HG03565 (cell line): ENCODE data around the gene ERBB4.

Experiments used
- ATAC-seq: cut with Tn5 transposase; IDR thresholded peaks from one replicate; pipeline ENCODE4 v1.9.1; 2021; ENCODE audit warnings: mild to moderate bottlenecking, moderate library complexity; ENCODE audit not compliant: unreplicated experiment

ERBB4 gene

DNA sequence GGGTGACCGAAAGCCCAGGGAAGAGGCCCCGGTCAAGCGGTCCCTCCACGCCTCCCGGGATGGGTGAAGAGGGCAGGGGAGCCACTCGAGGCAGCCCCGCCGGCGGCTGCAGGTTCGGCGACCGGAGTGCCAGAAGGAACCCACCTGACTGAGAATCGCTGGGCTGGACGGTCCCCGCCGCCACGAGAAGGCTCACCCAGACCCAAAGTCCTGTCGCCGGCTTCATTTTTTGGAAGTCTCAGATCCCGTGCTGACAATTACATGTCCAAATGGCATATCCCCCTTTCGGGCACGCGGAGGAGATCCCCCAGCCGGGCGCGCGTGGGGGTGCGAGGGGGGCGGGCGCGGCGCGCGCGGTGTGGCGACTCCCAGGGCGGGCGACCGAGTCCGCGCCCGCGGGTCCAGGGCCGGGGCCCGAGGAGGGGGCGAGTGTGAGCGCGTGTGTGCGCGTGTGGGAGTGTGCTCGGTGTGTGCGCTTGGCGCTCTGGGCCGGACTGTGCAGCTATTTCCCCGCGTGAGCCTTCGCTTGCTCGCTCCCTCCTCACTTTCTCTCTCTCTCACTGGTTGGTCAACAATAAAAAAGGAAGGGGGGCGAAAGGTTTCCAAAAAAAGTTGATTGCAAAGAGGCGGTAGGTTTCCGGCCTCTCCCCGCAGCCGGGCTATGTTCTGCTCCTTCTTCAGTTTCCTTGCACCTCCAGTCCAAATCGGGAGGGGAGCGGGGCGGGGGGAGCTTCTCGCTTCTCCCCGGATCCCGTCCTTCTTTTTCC, at the start of gene ERBB4:
Gene ERBB4, minus strand, starts transcription at position 498 of the 767 bp plus-strand sequence. Its CDS starts 272 bp downstream, at position 226.
- ATAC-seq = no peak

DNA sequence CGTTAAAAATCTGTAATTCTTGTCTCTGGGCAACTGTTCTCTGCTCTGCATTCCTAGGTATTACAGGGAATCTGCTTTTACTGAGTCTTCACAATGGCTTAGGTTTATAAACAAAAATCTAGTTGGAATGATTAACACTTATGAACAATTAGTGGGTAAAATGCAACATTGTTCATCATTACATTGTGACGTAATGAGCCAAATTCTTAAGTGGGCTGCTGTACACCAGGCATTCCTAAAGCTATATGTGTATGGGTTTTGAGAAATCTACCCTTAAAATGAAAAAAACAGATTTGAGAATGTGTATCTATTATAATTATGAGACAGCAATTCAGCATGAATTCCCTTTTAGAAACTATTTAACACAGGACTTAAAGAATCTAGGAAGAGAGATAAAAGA, 41.5 kb upstream of the ERBB4 start:
- ATAC-seq = no peak

DNA sequence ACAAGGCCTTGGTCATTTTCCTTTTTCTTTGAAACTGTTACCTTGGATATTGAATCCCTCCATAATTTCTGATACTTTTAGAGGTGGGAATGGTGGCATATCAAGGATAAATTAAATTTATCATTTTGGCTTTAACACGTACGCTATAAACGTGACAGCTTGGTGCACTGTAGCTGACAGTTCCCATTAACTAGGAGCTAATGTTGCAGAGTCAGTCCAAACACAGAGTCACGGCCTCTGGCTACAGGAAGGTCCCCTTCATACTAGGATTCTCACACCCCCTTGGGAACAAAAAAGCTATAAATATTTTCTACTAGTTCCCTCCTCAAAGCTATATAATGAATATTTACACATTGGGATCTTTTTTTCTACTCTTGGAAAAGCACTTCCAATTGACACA, 17.7 kb upstream of the ERBB4 start:
- ATAC-seq = no peak

DNA sequence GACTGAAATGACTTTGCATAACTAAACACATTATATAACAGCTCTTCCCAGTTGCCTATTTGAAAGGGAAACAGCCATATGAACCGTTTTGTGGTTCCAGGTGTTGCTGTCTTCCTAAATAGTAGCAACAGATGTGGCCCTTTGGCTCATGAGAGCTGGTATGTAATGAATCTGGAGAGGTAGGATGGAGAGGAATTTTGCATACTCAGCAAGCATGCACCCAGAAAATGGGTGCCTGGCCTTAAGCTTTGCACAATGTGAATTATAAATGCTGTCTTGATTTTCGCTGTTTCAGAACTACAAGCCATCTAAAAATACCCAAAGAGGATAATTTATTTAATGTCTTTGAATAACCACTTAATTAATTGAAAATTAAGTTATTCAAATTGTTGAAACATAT, 15.6 kb upstream of the ERBB4 start:
- no peak for ATAC-seq

DNA sequence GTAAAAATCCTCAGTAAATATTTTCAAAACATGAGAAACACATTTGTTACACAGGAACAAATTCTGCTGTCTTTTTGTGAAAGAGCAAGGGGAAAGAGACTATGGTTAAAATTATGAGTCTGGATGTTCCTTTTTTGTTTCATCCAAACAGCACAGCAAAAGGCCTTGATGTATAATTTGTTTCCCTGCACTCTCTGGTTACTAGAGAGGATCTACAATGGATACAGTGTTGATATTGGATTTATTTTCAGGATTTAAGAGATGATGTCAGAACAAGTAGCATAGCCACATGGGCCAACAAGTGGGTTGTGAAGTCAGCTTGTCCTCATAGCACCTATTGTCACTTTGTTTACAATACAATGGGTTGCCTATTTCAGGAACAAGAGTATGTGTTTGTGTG, 11.3 kb upstream of the ERBB4 start:
- ATAC-seq = no peak

DNA sequence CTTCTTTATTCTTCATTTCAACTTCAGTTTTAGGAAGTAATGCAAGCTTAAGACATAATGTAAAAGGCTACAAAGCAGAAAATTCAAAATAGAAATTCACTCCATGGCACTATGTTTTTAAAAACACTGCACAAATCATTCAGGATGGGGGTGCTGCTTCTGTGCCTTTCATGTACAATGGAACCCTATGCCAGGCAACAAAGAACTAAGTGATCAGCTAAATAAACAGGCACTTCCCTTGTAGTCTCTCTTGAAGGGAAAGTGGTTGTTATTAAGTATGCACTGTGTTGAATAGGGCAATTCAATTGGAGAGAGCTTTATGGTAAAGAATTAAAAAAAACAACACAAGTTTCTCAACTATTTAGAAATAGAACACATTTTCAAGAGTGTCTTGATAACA, 10.9 kb upstream of the ERBB4 start:
- ATAC-seq = no peak

DNA sequence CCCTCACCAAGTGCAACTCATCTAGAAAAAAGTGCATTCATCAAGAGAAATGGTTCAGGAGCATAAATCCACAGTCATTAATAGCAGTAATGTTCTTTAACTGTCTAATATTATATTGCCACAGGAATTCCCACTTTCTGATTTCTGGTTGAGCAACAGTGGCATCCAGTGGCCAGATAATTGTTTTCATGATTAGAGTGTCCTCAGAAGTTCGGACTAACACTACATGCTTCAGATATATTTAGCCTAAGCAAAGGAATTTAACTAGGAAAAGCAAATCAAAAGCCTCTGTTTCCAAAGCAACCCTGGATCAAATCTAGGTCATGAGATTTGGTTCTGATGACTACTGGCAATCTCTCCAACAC, 9.8 kb upstream of the ERBB4 start:
- no peak for ATAC-seq

DNA sequence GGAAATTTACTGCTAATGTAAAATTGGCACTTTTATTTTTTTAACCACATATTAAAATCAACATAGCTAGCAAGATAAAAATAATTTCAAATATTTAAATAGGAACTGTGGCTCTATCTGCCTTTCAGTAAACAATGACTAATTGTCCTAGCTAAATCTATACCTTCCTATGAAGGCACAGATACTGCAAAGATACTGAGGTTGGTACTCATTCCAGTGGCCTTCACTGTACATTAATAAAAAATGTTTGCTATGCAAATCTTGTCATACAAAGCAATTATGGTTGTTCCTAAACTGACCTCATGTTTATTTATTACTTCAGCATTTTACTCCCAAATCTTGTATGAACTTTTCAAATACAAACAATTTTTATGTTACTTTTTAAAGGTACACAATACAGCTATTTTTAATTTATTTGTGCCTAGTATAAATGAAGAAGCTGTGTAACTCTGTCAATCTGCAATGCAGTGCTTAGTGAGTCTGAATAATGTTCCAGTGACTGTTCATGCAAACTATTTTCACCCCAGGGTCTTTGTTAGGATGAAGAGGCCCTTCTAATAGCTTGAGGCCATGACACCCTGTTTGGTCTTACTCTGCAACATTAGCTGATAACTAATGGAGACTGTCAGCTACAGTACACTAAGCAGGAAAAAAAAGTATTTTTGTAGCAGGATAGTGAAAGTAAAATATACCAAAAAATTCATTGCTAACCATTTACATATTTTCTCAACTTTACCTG, 9.3 kb upstream of the ERBB4 start:
- ATAC-seq = no peak

DNA sequence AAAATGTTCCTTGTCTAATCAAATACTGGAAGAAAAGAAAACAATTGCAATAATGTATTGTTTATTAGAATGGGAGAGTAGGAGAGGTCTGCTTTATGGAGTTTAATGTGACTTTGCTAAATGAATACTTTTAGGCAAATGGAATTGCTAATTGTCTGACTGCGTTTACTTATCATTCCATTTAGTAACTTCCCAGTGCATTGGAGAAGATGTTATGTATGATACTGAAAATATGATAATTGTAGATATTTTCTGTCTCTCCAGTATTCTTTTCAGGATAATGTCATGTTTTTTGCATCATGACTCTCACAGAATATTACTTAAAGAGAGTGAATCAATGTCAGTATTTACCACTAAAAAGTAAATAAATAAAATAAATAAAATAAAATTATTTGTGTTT, 8.1 kb upstream of the ERBB4 start:
- ATAC-seq = no peak

DNA sequence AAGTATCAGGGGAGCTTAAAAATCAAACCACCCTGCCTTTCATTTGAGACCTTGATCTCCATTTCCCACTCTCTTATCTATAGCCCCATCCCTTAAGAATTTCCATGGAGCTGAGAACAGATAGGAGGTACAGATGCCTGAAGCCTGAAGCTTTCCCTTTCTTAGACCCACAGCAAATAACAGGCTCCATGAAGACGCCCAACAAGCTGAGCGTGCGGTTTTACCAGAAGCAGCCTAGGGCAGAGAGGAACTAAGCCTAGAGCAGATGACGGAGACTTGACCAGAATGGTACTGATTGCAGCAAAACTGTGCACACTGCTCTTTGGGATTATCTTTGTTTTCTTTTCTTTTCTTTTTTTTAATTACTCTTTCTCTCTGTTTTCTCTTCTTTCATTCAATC, 1.7 kb upstream of the ERBB4 start:
- ATAC-seq = no peak

DNA sequence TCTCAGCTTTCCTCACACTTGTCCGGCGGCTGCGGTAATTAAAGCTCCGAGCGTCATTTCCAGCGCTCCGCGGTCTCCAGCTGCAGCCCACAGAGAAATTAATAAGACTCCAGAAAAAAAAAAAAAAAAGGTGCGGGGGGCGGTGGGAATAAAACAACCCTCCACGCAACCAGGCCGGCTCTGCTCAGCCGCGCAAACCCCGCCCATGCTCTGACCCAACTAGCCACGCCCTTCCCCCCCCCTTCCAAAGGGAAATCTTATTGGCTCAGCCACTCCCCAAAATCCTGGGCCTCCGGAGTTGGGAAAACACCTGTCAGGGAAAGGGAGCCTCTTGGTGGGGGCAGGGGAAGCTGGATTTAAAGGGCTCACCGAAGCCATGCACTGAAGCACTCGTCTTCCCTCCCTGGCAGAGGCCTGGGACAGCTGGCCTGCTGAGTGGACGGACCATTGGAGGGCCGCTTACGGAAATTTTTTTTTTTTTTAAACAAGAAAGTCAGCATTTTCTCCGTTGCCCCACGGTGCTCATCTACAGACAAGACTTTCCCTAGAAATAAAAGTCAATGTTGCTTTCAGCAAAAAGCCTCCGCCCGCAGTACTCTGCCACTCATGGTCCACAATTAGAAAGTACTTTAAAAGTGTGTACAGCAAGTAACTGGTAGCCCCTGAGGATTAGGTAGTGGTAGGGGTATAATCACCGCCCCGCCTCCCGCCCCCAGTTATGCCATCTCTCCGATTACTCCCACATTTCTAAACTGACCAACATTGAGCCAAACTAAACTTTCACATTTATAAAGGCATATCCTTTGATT, 674 bp upstream of the ERBB4 start:
- ATAC-seq = no peak

DNA sequence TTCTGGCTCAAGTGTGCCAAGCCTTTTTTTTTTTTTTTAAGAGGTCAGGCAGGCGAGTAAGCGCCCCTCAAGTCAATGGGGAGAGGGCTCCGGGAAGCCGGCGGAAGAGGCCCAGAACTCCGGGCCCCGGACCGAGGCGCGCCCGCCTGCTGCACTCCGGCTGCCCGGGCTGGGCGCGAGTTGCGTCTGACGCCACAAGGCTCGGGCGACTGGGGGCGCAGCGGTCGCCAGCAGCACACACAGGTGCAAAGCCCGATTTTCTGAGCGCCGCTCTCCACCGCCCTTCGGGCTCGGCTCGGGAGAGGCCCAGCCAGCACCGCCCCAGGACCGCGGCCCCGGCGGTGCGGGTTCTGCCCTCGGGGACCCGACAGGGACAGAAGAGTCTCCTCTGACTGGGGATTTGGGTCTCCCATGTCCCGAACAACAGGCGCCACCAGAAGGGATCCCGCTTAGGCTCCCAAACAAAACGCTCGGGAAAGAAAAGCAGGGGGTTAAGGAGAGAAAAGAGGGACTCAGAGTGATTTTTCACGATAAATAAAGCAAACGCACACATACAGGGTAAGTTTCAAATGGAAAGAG, 787 bp downstream of the ERBB4 start:
- no peak for ATAC-seq

DNA sequence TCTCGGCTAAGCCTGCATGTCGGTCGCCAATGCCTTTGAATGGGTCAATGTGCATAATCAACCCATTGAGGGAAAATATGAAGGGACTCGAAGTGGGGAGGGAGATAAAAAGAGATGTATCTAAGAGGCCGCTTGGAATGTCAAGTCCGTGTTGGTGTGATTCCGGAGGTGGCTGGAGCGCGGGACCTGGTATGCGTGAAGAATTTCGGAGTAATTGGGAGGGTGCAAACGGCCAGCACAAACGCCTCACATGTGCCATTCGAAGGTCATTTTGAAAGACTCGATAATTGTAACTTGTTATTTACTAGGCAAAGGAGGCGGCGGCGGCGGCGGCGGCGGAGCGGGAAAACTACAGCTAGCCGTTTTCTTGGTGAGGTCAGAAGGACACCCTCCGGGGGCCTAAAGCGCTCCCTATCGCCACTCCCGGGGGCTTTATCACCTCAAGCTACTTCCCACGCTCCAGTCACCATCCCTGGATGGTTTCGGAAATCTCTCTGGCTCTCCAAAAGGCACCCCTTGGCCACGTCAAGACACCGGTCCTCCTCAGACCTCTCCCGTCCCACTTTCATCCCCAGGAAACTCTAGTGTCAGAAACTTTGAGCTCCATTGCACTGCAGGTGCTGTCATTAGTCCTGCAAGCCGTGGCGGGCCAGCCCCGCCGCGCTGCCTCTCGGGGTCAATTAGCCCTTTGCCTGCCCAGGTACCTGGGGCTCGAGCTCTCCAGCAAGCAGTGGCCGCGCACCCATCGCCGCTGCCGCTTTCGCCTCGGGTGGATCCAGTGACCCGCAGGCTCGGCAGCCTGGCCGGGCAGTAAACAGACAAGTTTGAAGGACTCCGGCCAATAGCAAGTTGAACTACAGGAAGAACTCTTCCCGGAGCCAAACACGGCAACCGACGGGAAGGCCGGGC, 1.5 kb downstream of the ERBB4 start:
- ATAC-seq = no peak

DNA sequence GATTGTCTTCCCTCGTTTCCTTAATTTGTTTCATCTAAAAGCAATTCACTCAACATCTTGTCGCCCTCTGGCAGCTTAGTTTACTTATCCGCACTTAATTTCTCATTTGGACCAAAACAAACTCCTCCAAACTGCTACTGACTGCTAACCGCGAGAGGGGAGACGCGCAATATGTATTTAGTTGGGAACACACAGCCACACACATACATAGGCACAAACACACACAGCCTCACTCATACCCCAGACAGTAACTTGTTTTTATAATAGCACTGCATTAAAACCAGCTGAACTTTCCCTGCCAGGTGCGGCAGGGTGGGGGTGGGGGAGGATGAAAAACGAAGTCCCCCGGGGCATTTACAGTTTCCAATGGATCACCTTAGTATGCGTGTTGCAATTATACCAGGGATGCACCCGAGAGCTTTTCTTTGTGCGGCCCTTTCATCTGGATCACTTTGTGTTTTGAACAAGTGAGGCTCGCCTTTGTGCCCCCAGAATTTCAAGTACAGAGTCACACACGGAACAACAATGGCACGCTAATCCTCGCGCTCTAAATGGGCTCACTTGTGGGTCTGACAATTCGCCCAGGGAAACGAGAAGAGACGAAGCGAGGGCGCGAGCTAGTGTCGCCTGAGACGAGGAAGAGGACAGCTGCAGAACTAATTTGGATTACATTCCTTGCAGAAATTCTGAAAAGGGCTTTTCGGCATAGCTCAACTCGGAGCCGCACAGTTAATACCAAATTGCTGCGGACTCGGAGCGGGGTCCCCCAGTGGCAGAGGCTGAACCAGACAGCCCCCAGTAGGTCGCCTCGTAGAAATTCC, 2.4 kb downstream of the ERBB4 start:
- no peak for ATAC-seq

DNA sequence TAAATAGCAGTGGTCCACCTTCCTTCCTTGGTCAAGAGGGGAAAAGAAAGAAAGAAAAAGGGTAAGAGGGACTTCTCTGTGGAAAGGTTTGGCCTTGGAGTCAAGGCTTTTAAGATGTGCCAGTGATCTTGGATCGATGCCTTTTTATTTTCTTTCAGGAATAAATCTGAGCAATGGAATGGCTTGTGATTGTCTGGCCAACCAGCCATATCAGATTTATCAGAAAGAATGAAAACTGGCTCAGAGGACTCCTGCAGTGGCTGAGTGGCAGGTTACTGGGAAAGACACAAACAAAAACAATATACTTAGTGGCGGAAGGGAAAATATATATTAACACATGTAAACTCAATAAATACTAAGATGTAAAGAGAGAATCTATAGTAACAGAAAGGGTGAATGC, 4.3 kb downstream of the ERBB4 start:
- ATAC-seq = no peak

DNA sequence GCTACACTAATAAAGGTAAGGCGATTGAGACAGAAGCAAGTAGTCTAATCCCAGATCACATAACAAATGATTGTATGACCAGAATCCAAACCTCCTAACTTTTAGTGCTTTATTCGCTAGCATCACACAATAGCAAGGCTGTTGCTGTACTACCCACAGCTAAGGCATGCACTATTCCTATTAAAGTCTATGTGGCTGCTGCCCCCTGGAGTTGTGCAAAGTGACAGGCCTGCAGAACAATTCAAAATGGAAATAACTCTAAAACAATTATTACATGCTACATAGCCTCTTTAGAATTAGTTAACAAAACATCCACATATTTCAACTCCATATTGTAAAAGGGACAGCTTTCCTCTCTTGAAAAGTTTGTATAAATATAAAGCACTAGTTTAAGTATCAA, 6.0 kb downstream of the ERBB4 start:
- ATAC-seq = no peak

DNA sequence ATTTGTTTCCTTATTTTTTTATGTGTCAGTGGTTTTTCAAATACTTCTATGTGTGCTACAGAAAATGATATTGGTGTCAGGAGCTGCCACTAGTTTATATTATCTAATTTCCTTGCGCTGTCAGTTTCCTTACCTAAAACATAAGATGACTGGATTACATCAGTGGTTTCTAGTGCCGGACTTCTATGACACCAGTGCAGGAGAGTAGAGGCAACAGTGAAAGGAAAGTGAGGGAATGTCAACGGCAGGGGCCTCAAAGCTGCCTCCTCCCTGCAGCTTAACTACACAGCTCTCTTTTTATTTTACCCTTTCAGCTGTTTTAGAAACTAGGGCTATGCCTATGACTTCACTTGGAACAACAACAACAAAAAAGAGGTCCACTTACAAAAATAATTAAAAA, 6.5 kb downstream of the ERBB4 start:
- no peak for ATAC-seq

DNA sequence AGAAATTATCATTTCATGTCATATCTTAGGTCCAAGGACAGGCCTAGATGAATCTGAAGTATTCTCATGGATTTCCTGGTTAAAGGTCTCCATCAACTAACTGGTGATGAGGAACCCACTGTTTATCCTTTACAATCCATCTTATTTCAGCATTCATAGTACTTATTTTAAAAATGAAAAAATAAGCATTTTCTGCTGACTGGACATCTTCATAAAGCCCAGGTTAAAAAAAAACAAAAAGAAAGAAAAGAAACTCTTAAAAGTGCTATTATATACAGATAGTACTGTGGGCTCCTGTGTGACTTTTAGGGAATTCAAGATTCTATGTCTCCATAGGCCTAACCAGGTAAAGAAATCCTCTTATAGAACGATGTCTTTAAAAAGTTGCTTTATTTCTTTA, 7.1 kb downstream of the ERBB4 start:
- no peak for ATAC-seq

DNA sequence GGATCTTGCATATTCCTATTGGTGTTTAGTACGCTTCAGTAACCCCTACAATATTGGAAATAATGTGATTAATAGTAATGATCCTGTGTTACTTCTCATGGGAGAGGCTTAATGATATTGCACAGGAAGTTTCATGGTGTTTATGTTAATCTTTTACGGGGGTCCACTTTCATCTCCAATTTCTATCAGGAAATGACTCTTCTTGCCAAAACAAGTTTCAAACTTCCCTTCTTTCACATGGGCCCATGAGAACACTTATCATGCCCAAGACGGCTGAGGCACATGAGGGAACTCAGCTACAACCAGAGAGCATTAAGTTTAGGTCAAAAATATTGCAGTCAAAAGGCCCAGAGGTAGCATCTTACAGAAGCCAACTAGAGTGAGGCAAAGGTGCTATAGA, 7.6 kb downstream of the ERBB4 start:
- no peak for ATAC-seq

DNA sequence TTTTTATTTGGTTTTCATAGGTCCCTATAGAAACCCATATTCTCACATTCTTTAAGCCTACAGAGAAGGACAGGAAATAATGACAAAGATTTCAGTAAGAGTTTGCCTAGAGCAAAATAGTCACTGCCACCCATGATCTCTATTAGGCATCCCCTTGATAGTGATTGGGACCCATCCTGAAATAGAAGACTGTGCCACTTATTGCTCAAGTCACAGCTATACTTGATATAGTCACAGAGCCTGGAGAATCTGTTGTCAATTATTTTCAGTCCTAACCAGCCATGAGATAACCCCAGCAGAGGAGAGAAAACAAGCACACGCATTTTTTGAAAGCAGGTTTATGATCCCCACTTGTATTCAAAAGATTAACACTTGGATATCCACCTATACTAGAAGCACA, 8.2 kb downstream of the ERBB4 start:
- no peak for ATAC-seq
